Testis (tissue), 2 donors: ENCODE results near the gene NOL4L.

ENCODE experiments used
- CTCF ChIP-seq, 3 experiments: fragments of 450-650 bp in 2 of 3; fragments of 200-600 bp in 1 of 3; sonication (generic) in 1 of 3; IDR thresholded peaks; one replicate each; pipeline ENCODE4 v1.5.1; 2016 to 2019; ENCODE audit warnings: antibody characterized with exemption in 3 of 3, mild to moderate bottlenecking in 2 of 3, moderate library complexity in 1 of 3
- POLR2A ChIP-seq: fragments of 450-650 bp; IDR thresholded peaks from one replicate; pipeline ENCODE4 v1.6.1; 2017; ENCODE audit warnings: antibody characterized with exemption, mild to moderate bottlenecking, moderate library complexity

GRCh38 chr20:32575227-32575581, 9.9 kb downstream of the NOL4L start:
- no peak for TF ChIP-seq POLR2A
- no peak for TF ChIP-seq CTCF (IDR thresholded peaks at IDR 0.05)
